Activated naive CD8-positive, alpha-beta T cell treated with anti-CD3 and anti-CD28 coated beads for 36 hours (primary cell): ENCODE results near the gene UGT1A6. TPM values are rescaled to one million over a fixed set of nuclear protein-coding genes. Genes with fewer than 3 reads are reported as not detected.
"Not testable (repeated sequence)": the region's sequence is repeated elsewhere in the genome, so short reads cannot be mapped to it uniquely, and the experiment has no call there.

Experiments
- DNase-seq: peaks from one replicate; pipeline ENCODE4 v3.0.0; 2021
- H3K27ac Mint-ChIP-seq: one replicate; pipeline ENCODE4 v1.8.0; 2022; ENCODE audit warnings: mild to moderate bottlenecking, moderate library complexity, mixed read lengths
- H3K27me3 Mint-ChIP-seq: one replicate; pipeline ENCODE4 v1.8.0; 2022; ENCODE audit warnings: mild to moderate bottlenecking, mixed read lengths
- H3K36me3 Mint-ChIP-seq: one replicate; pipeline ENCODE4 v1.8.0; 2021; ENCODE audit warnings: mild to moderate bottlenecking, mixed read lengths
- H3K4me1 Mint-ChIP-seq: one replicate; pipeline ENCODE4 v1.8.0; 2021; ENCODE audit warnings: mixed read lengths
- H3K4me3 Mint-ChIP-seq: one replicate; pipeline ENCODE4 v1.8.0; 2022; ENCODE audit warnings: mild to moderate bottlenecking, moderate library complexity, mixed read lengths
- H3K9me3 Mint-ChIP-seq: one replicate; pipeline ENCODE4 v1.8.0; 2022; ENCODE audit warnings: mixed read lengths
- total RNA-seq, 2 experiments: library from RNA; stranded (reverse); gene quantifications; one replicate each; pipeline ENCODE4 v1.2.3, GENCODE V29; 2021

The UGT1A6 gene
- total RNA-seq: not detected

DNA sequence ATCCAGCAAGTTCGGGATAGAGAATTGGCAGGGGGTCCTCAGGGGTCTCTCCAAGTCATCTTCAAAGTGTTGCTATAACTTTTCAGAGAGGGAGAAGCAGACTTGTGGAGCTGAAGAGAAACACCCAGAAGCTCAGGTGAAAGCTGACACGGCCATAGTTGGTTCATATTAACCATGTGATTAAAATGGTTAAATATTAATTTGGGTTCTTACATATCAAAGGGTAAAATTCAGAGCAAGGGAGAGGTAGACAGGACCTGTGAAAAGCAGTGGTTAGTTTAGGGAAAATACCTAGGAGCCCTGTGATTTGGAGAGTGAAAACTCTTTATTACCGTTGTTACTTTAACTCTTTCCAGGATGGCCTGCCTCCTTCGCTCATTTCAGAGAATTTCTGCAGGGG is at the start of gene UGT1A6:
Gene UGT1A6, plus strand, starts transcription at position 243 of the 400 bp plus-strand sequence. Its CDS starts 115 bp downstream, at position 358.
- H3K4me3 Mint-ChIP-seq: no peak within 1 kb of the TSS
- H3K9me3 Mint-ChIP-seq: no peaks in the 10 kb centered on the region
- peaks cover 2% of the 10 kb centered on the region for H3K4me1 Mint-ChIP-seq
- no peak for DNase-seq
- H3K27me3 Mint-ChIP-seq: peaks cover 4% of the 10 kb centered on the region
- no peak within 1 kb of the TSS for H3K27ac Mint-ChIP-seq
- H3K36me3 Mint-ChIP-seq: no peaks in the 10 kb centered on the region

DNA sequence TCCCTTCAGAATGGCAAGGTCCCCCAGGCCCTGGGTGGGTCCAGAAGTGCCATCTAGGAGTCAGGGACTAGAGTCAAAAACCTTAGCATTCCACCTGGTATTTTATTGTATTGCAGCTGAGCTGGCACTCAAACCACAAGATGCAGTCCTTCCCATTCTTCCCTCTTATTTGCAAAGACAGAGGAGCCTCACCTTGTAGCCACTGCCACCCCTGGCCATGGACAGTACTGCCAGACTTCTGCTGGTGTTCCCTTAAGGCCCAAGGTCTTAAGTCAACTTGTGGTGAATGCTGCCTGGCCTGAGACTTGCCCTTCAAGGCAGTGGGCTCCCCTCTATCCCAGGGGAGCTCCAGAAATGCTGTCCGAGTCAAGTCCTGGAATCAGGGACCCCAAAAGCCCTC is 49.6 kb upstream of the UGT1A6 start:
- Mint-ChIP-seq H3K36me3 (no peaks in the 10 kb centered on the region), H3K27me3 (peaks cover 5% of the 10 kb centered on the region), H3K4me3 (no peak overlapping the region), H3K27ac (no peak overlapping the region), H3K4me1 (peaks cover 5% of the 10 kb centered on the region), H3K9me3 (peaks cover 13% of the 10 kb centered on the region)
- DNase-seq: no peak

DNA sequence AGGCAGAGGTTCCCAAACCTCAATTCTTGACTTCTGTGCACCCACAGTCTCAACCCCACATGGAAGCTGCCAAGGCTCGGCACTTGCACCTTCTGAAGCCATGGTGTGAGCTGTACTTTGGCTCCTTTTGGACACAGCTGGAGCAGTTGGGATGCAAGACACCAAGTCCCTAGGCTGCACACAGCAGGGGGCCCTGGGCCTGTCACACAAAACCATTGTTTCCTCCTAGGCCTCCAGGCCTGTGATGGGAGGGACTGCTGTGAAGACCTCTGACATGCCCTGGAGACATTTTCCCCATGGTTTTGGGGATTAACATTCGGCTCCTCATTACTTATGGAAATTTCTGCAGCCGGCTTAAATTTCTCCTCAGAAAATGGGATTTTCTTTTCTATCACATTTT is 46.7 kb upstream of the UGT1A6 start:
- not testable (repeated sequence) for H3K36me3 Mint-ChIP-seq, H3K27me3 Mint-ChIP-seq, H3K27ac Mint-ChIP-seq, H3K4me1 Mint-ChIP-seq, H3K4me3 Mint-ChIP-seq, DNase-seq
- peaks cover 13% of the 10 kb centered on the region for H3K9me3 Mint-ChIP-seq

DNA sequence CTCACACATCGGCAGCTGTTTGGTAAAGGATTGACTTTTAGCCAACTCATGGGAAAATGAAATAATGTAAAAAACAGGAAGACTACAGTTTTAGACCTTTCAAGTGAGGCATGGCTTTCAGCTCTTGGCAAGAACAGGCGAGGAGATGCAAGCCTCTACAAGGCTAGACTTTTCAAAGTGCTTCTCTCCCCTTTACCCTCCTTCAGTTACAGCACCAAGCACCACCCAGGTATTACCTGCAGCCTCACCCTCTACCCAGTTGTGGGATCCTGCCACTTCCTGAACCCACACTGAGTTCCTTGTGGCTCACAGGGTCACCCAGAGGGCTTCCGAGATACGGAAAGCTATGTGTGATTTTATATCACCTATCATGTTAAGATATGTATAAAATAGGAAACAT is 41.7 kb upstream of the UGT1A6 start:
- no peaks in the 10 kb centered on the region for H3K36me3 Mint-ChIP-seq
- DNase-seq: no peak

DNA sequence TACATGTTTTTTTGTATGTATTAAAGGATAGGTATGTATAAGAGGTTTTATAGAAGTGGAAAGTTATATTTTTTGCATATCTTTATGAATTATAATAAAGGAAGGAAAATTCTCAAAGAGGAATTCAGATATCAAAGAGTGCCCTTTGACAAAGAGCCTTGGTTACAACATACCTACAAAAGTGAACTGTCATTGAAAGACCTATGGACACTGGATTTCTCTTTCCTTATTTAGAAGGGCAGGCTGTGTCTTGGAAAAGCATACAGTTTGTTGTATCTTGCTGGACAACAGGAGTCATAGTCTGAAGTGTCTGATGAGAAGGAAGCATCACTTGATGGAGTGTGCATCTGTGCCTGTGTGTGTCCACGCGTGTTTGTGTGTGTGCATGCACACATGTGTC is 41.3 kb upstream of the UGT1A6 start:
- H3K27ac Mint-ChIP-seq: no peak overlapping the region
- H3K27me3 Mint-ChIP-seq: peaks cover 16% of the 10 kb centered on the region
- peaks cover 7% of the 10 kb centered on the region for H3K9me3 Mint-ChIP-seq
- no peak overlapping the region for H3K4me3 Mint-ChIP-seq
- DNase-seq: no peak
- no peaks in the 10 kb centered on the region for H3K4me1 Mint-ChIP-seq
- no peaks in the 10 kb centered on the region for H3K36me3 Mint-ChIP-seq

More for the DNA sequence above, 41.7 kb upstream of the UGT1A6 start:
- H3K4me3 Mint-ChIP-seq: no peak overlapping the region
- H3K4me1 Mint-ChIP-seq: no peaks in the 10 kb centered on the region
- no peak overlapping the region for H3K27ac Mint-ChIP-seq
- peaks cover 16% of the 10 kb centered on the region for H3K27me3 Mint-ChIP-seq
- H3K9me3 Mint-ChIP-seq: peaks cover 9% of the 10 kb centered on the region

DNA sequence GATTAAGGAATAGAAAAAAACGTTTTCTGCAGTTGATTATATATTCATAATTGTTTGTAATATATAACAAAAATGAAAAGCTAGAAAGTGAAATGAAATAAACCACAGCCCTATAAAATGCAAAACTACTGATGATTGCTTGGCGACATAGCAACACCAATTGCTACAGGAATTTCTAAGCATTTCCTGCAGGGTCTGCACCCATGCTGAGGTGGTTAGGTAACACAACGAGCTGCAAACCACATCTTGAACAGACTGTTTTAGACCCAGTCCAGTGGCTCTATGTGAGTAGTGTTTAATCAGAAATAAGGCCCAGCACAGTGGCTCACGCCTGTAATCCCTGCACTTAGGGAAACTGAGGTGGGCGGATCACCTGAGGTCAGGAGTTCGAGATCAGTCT is 38.2 kb upstream of the UGT1A6 start:
- no peaks in the 10 kb centered on the region for H3K36me3 Mint-ChIP-seq
- H3K4me3 Mint-ChIP-seq: no peak overlapping the region
- no peak overlapping the region for H3K27ac Mint-ChIP-seq
- no peaks in the 10 kb centered on the region for H3K4me1 Mint-ChIP-seq
- H3K9me3 Mint-ChIP-seq: no peaks in the 10 kb centered on the region
- DNase-seq: no peak
- peaks cover 10% of the 10 kb centered on the region for H3K27me3 Mint-ChIP-seq

DNA sequence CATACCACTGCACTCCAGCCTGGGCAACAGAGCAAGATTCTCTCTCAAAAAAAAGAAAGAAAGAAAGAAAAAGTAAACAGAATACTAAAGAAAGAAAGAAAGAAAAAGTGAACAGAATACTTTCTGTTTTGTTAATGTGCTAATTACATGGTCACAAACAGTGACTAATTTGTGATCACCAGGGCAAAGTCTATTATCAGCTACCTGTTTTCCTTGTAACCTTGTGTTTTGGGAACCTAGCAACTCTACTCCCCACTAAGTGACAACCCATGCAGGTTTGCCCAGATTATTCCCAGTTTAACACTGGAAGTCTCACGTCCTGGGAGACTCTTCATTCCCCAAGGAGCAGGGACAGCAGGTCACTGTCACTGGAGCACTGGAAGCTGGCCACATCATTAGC is 37.6 kb upstream of the UGT1A6 start:
- Mint-ChIP-seq H3K27me3 (peaks cover 10% of the 10 kb centered on the region), H3K4me3 (no peak overlapping the region), H3K36me3 (no peaks in the 10 kb centered on the region), H3K27ac (no peak overlapping the region), H3K4me1 (no peaks in the 10 kb centered on the region), H3K9me3 (no peaks in the 10 kb centered on the region)
- DNase-seq: no peak

DNA sequence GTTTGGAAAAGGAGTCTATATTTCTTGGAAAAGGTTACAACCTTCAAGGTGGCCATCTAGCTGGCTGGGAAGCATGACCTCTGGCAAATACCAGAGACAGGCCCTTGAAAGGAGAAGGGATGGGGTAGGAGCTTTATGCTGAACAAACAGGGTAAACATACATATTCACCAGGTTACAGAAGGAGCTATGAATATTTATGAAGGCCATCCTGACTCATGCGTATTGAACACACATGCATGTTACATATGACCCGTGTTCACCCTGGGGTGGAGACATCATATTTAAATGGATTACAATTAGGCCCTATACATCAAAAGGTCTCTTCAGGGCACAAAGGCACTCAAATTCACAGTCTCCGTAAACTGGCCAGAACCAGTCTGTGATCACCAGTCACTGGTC is 36.7 kb upstream of the UGT1A6 start:
- H3K27ac Mint-ChIP-seq, H3K27me3 Mint-ChIP-seq, H3K4me1 Mint-ChIP-seq, DNase-seq, H3K36me3 Mint-ChIP-seq, H3K4me3 Mint-ChIP-seq, H3K9me3 Mint-ChIP-seq: not testable (repeated sequence)

DNA sequence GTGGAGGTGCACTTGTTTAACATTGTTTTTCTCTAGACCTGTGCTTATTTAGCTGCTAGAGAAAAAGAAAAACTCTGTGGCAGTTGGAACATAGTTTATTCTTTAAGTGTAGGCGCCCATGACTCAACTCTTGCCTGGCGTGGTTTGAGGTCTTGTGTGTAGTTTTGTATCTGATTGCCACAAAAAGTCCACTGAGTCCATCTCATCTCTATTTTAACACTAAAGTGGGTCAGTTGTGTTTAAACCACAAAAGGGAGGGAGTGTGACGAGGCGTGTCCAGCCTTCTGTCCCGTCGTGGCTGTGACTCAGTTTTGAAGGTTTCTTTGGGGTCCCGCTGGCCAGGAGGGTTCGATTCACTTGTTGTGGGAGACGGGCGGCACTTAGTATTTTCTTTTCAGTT is 36.2 kb upstream of the UGT1A6 start:
- no peaks in the 10 kb centered on the region for H3K9me3 Mint-ChIP-seq
- no peak for DNase-seq
- no peaks in the 10 kb centered on the region for H3K4me1 Mint-ChIP-seq
- H3K36me3 Mint-ChIP-seq: no peaks in the 10 kb centered on the region
- no peak overlapping the region for H3K4me3 Mint-ChIP-seq
- H3K27me3 Mint-ChIP-seq: peaks cover 10% of the 10 kb centered on the region
- H3K27ac Mint-ChIP-seq: no peak overlapping the region

DNA sequence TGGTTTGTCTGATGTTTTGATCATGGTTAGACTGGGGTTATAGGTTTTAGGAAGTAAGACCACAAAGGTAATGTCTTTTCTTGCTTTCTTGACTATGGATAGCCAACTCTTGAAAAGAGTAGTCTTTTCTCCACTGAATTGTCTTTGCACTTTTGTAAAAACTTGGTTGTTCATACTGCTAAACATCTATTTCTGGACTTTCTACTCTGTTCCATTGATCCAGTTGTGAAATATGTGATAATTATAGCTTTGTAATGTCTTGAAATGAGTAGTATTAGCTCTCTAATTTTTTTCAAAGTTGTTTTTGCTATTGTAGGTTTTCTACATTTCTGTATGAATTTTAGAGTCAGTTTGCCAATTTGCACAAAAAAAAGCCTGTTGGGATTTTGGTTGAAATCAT is 34.1 kb upstream of the UGT1A6 start:
- Mint-ChIP-seq H3K27ac (no peak overlapping the region), H3K27me3 (peaks cover 19% of the 10 kb centered on the region), H3K36me3 (peaks cover 5% of the 10 kb centered on the region), H3K4me3 (no peak overlapping the region), H3K9me3 (no peaks in the 10 kb centered on the region), H3K4me1 (no peaks in the 10 kb centered on the region)
- no peak for DNase-seq

DNA sequence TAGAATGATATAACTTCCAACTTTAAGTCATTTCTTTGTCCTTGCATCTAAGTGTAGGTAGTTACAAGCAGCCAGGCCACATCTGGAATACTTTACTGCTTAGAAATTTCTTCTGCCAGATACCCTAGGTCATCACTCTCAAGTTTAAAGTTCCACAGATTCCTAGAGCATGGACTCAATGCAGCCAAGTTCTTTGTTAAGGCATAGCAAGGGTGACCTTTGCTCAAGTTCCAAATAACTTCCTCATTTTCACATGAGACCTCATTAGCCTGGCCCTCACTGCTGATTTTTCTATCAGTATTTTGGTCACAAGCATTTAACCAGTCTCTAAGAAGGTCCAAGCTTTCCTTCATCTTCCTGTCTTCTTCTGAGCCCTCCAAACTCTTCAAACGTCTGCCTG is 28.8 kb upstream of the UGT1A6 start:
- H3K4me3 Mint-ChIP-seq: no peak overlapping the region
- H3K4me1 Mint-ChIP-seq: no peaks in the 10 kb centered on the region
- H3K27ac Mint-ChIP-seq: no peak overlapping the region
- peaks cover 34% of the 10 kb centered on the region for H3K27me3 Mint-ChIP-seq
- peaks cover 7% of the 10 kb centered on the region for H3K9me3 Mint-ChIP-seq
- peaks cover 5% of the 10 kb centered on the region for H3K36me3 Mint-ChIP-seq
- DNase-seq: no peak

DNA sequence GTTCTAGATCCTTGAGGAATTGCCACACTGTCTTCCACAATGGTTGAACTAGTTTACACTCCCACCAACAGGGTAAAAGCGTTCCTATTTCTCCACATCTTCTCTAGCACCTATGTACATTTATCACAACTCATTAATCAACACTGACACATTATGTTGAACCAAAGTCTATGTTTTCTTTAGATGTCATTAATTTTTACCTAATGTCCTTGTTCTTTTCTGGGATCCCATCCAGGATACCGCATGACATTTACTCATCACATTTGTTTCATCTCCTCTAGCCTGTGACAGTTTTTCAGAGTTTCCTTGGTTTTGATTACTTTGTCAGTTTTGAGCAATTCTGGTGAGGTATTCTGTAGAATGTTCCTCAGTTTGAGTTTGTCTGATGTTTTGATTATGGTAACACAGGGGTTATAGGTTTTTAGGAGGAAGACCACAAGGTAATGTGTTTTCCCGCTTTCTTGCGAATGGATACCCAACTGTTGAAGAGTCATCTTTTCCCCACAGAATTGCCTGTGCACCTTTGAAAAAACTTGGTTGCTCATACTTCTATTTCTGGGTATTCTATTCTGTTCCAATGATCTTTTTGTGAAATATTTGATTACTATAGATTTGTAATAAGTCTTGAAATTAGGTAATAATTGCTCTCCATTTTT is 24.0 kb upstream of the UGT1A6 start:
- no peak for DNase-seq
- no peak overlapping the region for H3K4me3 Mint-ChIP-seq
- H3K27me3 Mint-ChIP-seq: peaks cover 21% of the 10 kb centered on the region
- peaks cover 7% of the 10 kb centered on the region for H3K9me3 Mint-ChIP-seq
- H3K4me1 Mint-ChIP-seq: no peaks in the 10 kb centered on the region
- no peak overlapping the region for H3K27ac Mint-ChIP-seq
- no peaks in the 10 kb centered on the region for H3K36me3 Mint-ChIP-seq

DNA sequence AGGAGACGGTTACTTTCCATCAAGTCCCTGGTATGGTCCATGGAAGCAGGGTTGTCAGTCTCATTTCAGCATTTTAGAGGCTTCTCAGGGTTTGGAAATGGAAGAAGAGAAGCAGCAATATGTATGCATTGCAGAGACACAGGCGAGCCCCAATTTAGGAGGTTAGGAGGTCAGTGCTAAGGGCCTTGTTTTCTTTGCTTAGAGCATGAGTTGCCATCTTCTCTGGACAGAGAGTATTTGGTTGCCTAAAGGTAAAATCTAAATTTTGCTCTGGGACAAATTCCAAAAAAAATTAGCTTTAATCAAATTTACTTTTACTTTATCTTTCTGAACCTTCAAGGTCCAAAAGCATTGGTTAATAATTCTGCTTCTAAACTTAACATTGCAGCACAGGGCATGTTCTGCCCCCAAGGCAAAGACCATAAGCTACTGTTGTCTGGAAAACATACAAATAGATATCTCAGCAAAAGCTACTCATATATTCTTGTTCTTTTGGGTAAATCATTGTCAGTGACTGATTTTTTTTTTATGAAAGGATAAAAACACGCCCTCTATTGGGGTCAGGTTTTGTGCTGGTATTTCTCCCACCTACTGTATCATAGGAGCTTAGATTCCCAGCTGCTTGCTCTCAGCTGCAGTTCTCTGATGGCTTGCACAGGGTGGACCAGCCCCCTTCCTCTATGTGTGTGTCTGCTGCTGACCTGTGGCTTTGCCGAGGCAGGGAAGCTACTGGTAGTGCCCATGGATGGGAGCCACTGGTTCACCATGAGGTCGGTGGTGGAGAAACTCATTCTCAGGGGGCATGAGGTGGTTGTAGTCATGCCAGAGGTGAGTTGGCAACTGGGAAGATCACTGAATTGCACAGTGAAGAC is 21.2 kb upstream of the UGT1A6 start, which contains the start of gene UGT1A9:
Gene UGT1A9, plus strand, starts transcription at position 609 of the 872 bp plus-strand sequence. Its CDS starts 37 bp downstream, at position 646.
- Mint-ChIP-seq H3K4me1 (no peaks in the 10 kb centered on the region), H3K9me3 (peaks cover 6% of the 10 kb centered on the region), H3K36me3 (no peaks in the 10 kb centered on the region), H3K27me3 (peaks cover 13% of the 10 kb centered on the region), H3K4me3 (no peak within 1 kb of the TSS), H3K27ac (no peak within 1 kb of the TSS)
- no peak for DNase-seq

DNA sequence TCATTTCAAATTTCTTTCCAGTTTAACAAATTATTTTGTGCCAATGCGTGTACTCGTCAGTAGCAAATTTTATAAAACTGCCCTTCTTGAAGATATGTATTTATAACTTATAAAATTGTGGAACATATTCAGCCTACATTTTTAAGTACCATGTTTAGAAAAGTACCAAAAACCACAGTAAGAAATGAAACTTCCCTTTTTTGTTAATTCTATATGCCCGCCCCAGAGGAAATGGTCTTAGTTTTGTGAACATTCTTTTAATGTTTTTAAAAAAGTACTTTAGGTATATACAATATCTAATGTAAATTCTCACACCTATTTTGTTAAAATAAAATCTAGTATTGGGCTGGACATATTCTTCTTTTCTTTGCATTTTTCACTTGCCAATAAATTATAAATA is 19.8 kb upstream of the UGT1A6 start:
- Mint-ChIP-seq H3K9me3 (peaks cover 6% of the 10 kb centered on the region), H3K27ac (no peak overlapping the region), H3K4me3 (no peak overlapping the region), H3K4me1 (no peaks in the 10 kb centered on the region), H3K27me3 (peaks cover 17% of the 10 kb centered on the region), H3K36me3 (no peaks in the 10 kb centered on the region)
- DNase-seq: no peak

DNA sequence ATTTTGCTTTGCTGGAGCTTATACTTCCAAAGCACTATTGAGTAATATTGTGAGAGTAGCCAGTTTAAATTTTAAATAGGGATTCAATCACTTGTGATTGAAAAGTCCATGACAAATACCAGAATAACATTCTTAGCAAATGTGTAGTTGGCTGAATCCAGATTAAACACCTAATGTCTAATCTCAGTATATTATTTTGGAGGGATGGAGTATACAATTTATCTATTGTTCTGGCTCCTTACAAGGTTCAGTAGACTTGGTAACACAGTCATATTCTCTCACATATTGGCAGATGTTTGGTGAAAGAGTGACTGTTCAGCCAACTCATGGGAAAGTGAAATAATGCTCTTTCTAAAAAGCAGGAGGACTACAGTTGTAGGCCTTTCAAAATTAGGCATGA is 18.8 kb upstream of the UGT1A6 start:
- no peak for DNase-seq
- Mint-ChIP-seq H3K4me3 (no peak overlapping the region), H3K36me3 (no peaks in the 10 kb centered on the region), H3K27ac (no peak overlapping the region), H3K9me3 (no peaks in the 10 kb centered on the region), H3K27me3 (peaks cover 14% of the 10 kb centered on the region), H3K4me1 (no peaks in the 10 kb centered on the region)

DNA sequence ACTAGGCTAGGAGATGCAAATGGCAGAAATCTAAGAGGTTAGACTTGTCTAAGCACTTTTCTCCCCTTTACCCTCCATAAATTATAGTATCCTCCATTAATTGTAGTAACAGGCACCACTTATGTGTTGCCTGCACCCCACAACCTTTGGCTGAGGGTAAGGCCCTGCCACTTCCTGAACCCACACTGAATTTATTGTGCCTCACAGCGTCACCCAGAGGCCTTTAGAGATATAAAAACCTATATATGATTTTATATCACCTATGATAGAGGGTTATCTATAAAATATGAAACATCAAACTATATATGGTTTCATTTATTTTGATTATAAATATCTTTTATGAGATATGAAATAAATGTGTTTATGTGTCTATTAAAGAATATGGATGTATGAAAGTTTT is 18.4 kb upstream of the UGT1A6 start:
- H3K4me3 Mint-ChIP-seq: no peak overlapping the region
- no peak for DNase-seq
- peaks cover 15% of the 10 kb centered on the region for H3K27me3 Mint-ChIP-seq
- no peaks in the 10 kb centered on the region for H3K4me1 Mint-ChIP-seq
- H3K27ac Mint-ChIP-seq: no peak overlapping the region
- no peaks in the 10 kb centered on the region for H3K36me3 Mint-ChIP-seq
- no peaks in the 10 kb centered on the region for H3K9me3 Mint-ChIP-seq
